Activated gamma-delta T cell treated with anti-CD3 and anti-CD28 coated beads, Interleukin-2, amount 50 U/mL, for 16 hours (primary cell): ENCODE results near the gene GRIN1.

Experiments used
- DNase-seq: peaks from one replicate; pipeline ENCODE4 v3.0.0-alpha.2; 2020; ENCODE audit warnings: low read depth

The GRIN1 gene

GRCh38 chr9:137165250-137165836 lies 26.4 kb downstream of the GRIN1 start:
- DNase-seq: no peak

- no peak for DNase-seq
Measured at GRCh38 chr9:137166380-137167229, 27.7 kb downstream of the GRIN1 start.

- DNase-seq: no peak
Measured at GRCh38 chr9:137167277-137167746, 28.4 kb downstream of the GRIN1 start.

- no peak for DNase-seq
Measured at GRCh38 chr9:137167747-137168572, 29.0 kb downstream of the GRIN1 start.

GRCh38 chr9:137168573-137168903 lies 29.6 kb downstream of the GRIN1 start:
- DNase-seq: no peak

GRCh38 chr9:137168904-137169856 lies 30.2 kb downstream of the GRIN1 start:
- DNase-seq: no peak

GRCh38 chr9:137169896-137170358 lies 31.0 kb downstream of the GRIN1 start, which contains the start of gene LRRC26:
LRRC26 (minus strand) TSS chr9:137170051; CDS start chr9:137169943, 108 bp downstream.
- DNase-seq: no peak

- DNase-seq: no peak
Measured at GRCh38 chr9:137170486-137171148, 31.7 kb downstream of the GRIN1 start.

GRCh38 chr9:137171149-137171900 lies 32.4 kb downstream of the GRIN1 start:
- DNase-seq: no peak

- no peak for DNase-seq
Measured at GRCh38 chr9:137172901-137173795, 34.2 kb downstream of the GRIN1 start.

- DNase-seq: no peak
Measured at GRCh38 chr9:137173796-137174664, 35.1 kb downstream of the GRIN1 start.

GRCh38 chr9:137174722-137175293 lies 35.9 kb downstream of the GRIN1 start:
- no peak for DNase-seq

- DNase-seq: no peak
Measured at GRCh38 chr9:137175345-137175961, 36.5 kb downstream of the GRIN1 start.

GRCh38 chr9:137176302-137177182 lies 37.6 kb downstream of the GRIN1 start:
- DNase-seq: no peak

- no peak for DNase-seq
Measured at GRCh38 chr9:137178201-137178938, 39.4 kb downstream of the GRIN1 start.
